GM21526 (cell line): ENCODE results near the gene D2HGDH.

ENCODE experiments used
- ATAC-seq: cut with Tn5 transposase; IDR thresholded peaks from one replicate; pipeline ENCODE4 v1.9.1; 2021; ENCODE audit warnings: moderate library complexity; ENCODE audit not compliant: unreplicated experiment, low FRiP score

The D2HGDH gene

GRCh38 chr2:241734467-241735208, at the start of gene D2HGDH:
D2HGDH (plus strand) TSS chr2:241734630; CDS start chr2:241735225, 595 bp downstream.
- peak; percentile 70 for ATAC-seq

- peak; percentile 6 for ATAC-seq
Observed at GRCh38 chr2:241686324-241686649, 48.1 kb upstream of the D2HGDH start.

- ATAC-seq, result peak; percentile 82
Observed at GRCh38 chr2:241686650-241687425, 47.6 kb upstream of the D2HGDH start, which contains the start of gene DTYMK. DTYMK (minus strand) TSS chr2:241686815; CDS start chr2:241686783, 32 bp downstream.

- ATAC-seq, result no peak
Observed at GRCh38 chr2:241689306-241689705, 45.1 kb upstream of the D2HGDH start.

- no peak for ATAC-seq
Observed at GRCh38 chr2:241690202-241690717, 44.2 kb upstream of the D2HGDH start.

GRCh38 chr2:241692448-241692847, 42.0 kb upstream of the D2HGDH start:
- ATAC-seq, result no peak

- ATAC-seq, result no peak
Observed at GRCh38 chr2:241695651-241696050, 38.8 kb upstream of the D2HGDH start.

- ATAC-seq, result no peak
Observed at GRCh38 chr2:241701149-241701398, 33.4 kb upstream of the D2HGDH start.

- peak; percentile 48 for ATAC-seq
Observed at GRCh38 chr2:241701399-241702154, 32.9 kb upstream of the D2HGDH start, which contains the start of gene ING5. ING5 (plus strand) TSS chr2:241702039; CDS start chr2:241702066, 27 bp downstream.

- peak; percentile 61 for ATAC-seq
Observed at GRCh38 chr2:241702155-241703031, 32.0 kb upstream of the D2HGDH start.

GRCh38 chr2:241703032-241703604, 31.3 kb upstream of the D2HGDH start:
- no peak for ATAC-seq

GRCh38 chr2:241706537-241706936, 27.9 kb upstream of the D2HGDH start:
- no peak for ATAC-seq

- no peak for ATAC-seq
Observed at GRCh38 chr2:241708879-241709278, 25.6 kb upstream of the D2HGDH start.

GRCh38 chr2:241719093-241719492, 15.3 kb upstream of the D2HGDH start:
- ATAC-seq, result no peak

GRCh38 chr2:241720099-241720498, 14.3 kb upstream of the D2HGDH start:
- ATAC-seq, result no peak

GRCh38 chr2:241720560-241720959, 13.9 kb upstream of the D2HGDH start:
- ATAC-seq, result no peak

- ATAC-seq, result no peak
Observed at GRCh38 chr2:241721852-241722251, 12.6 kb upstream of the D2HGDH start.

- no peak for ATAC-seq
Observed at GRCh38 chr2:241722896-241723454, 11.5 kb upstream of the D2HGDH start.

- no peak for ATAC-seq
Observed at GRCh38 chr2:241724259-241724974, 10.0 kb upstream of the D2HGDH start.
